IPS-18a (cell line): ENCODE measurements around the gene TTYH2.

ENCODE experiments used
- H3K27ac ChIP-seq: one replicate; pipeline ENCODE4 v1.5.1; 2013; ENCODE audit warnings: low read length
- H3K27me3 ChIP-seq: one replicate; pipeline ENCODE4 v1.6.1; 2013; ENCODE audit warnings: mild to moderate bottlenecking, low read length; ENCODE audit not compliant: control insufficient read depth, insufficient read depth
- H3K36me3 ChIP-seq: one replicate; pipeline ENCODE4 v1.6.1; 2013; ENCODE audit warnings: low read depth, low read length; ENCODE audit not compliant: control insufficient read depth
- H3K4me1 ChIP-seq: one replicate; pipeline ENCODE4 v1.6.1; 2013; ENCODE audit warnings: low read depth, low read length; ENCODE audit not compliant: control insufficient read depth
- H3K4me3 ChIP-seq: one replicate; pipeline ENCODE4 v1.5.1; 2013; ENCODE audit warnings: low read length
- H3K9ac ChIP-seq: one replicate; pipeline ENCODE4 v1.6.1; 2013; ENCODE audit warnings: mild to moderate bottlenecking, low read length, moderate library complexity
- H3K9me3 ChIP-seq: one replicate; pipeline ENCODE4 v1.6.1; 2013; ENCODE audit warnings: low read depth, low read length; ENCODE audit not compliant: control insufficient read depth

The TTYH2 gene

GRCh38 chr17:74244128-74244527, 30.8 kb downstream of the TTYH2 start:
- peaks cover 24% of the 10 kb centered on the region for H3K4me1 ChIP-seq
- no peaks in the 10 kb centered on the region for H3K27me3 ChIP-seq
- H3K9me3 ChIP-seq: no peaks in the 10 kb centered on the region
- no peak overlapping the region for H3K27ac ChIP-seq
- H3K4me3 ChIP-seq: no peak overlapping the region
- no peaks in the 10 kb centered on the region for H3K36me3 ChIP-seq
- no peak overlapping the region for H3K9ac ChIP-seq

GRCh38 chr17:74244548-74244947, 31.2 kb downstream of the TTYH2 start:
- Histone ChIP-seq H3K27ac (no peak overlapping the region), H3K27me3 (no peaks in the 10 kb centered on the region), H3K4me3 (no peak overlapping the region), H3K9ac (no peak overlapping the region), H3K4me1 (peaks cover 24% of the 10 kb centered on the region), H3K36me3 (no peaks in the 10 kb centered on the region), H3K9me3 (no peaks in the 10 kb centered on the region)

- H3K36me3 ChIP-seq: no peaks in the 10 kb centered on the region
- peaks cover 17% of the 10 kb centered on the region for H3K4me1 ChIP-seq
- no peak overlapping the region for H3K4me3 ChIP-seq
- H3K9ac ChIP-seq: no peak overlapping the region
- H3K9me3 ChIP-seq: no peaks in the 10 kb centered on the region
- no peaks in the 10 kb centered on the region for H3K27me3 ChIP-seq
- no peak overlapping the region for H3K27ac ChIP-seq
Observed at GRCh38 chr17:74245145-74245831, 31.9 kb downstream of the TTYH2 start.

GRCh38 chr17:74245871-74246270, 32.5 kb downstream of the TTYH2 start:
- Histone ChIP-seq H3K9ac (no peak overlapping the region), H3K4me3 (no peak overlapping the region), H3K36me3 (no peaks in the 10 kb centered on the region), H3K27me3 (no peaks in the 10 kb centered on the region), H3K9me3 (no peaks in the 10 kb centered on the region), H3K4me1 (peaks cover 15% of the 10 kb centered on the region), H3K27ac (no peak overlapping the region)

- Histone ChIP-seq H3K36me3 (no peaks in the 10 kb centered on the region), H3K4me1 (peaks cover 11% of the 10 kb centered on the region), H3K9me3 (no peaks in the 10 kb centered on the region), H3K27ac (no peak overlapping the region), H3K4me3 (no peak overlapping the region), H3K9ac (no peak overlapping the region), H3K27me3 (no peaks in the 10 kb centered on the region)
Observed at GRCh38 chr17:74249590-74250270, 36.4 kb downstream of the TTYH2 start.

GRCh38 chr17:74250324-74250995, 37.1 kb downstream of the TTYH2 start:
- H3K4me3 ChIP-seq: no peak overlapping the region
- no peaks in the 10 kb centered on the region for H3K36me3 ChIP-seq
- no peak overlapping the region for H3K9ac ChIP-seq
- H3K27ac ChIP-seq: no peak overlapping the region
- H3K9me3 ChIP-seq: no peaks in the 10 kb centered on the region
- H3K4me1 ChIP-seq: peaks cover 6% of the 10 kb centered on the region
- no peaks in the 10 kb centered on the region for H3K27me3 ChIP-seq

- no peak overlapping the region for H3K9ac ChIP-seq
- H3K27ac ChIP-seq: no peak overlapping the region
- H3K9me3 ChIP-seq: no peaks in the 10 kb centered on the region
- no peak overlapping the region for H3K4me3 ChIP-seq
- no peaks in the 10 kb centered on the region for H3K27me3 ChIP-seq
- peaks cover 2% of the 10 kb centered on the region for H3K4me1 ChIP-seq
- H3K36me3 ChIP-seq: no peaks in the 10 kb centered on the region
Observed at GRCh38 chr17:74251051-74251450, 37.7 kb downstream of the TTYH2 start.

- Histone ChIP-seq H3K27me3 (no peaks in the 10 kb centered on the region), H3K36me3 (no peaks in the 10 kb centered on the region), H3K9ac (no peak overlapping the region), H3K27ac (no peak overlapping the region), H3K4me1 (no peaks in the 10 kb centered on the region), H3K4me3 (no peak overlapping the region), H3K9me3 (no peaks in the 10 kb centered on the region)
Observed at GRCh38 chr17:74251569-74251968, 38.2 kb downstream of the TTYH2 start.

- no peaks in the 10 kb centered on the region for H3K27me3 ChIP-seq
- H3K4me1 ChIP-seq: no peaks in the 10 kb centered on the region
- no peak overlapping the region for H3K4me3 ChIP-seq
- H3K9ac ChIP-seq: no peak overlapping the region
- no peaks in the 10 kb centered on the region for H3K9me3 ChIP-seq
- no peak overlapping the region for H3K27ac ChIP-seq
- no peaks in the 10 kb centered on the region for H3K36me3 ChIP-seq
Observed at GRCh38 chr17:74252211-74252610, 38.8 kb downstream of the TTYH2 start.

GRCh38 chr17:74253036-74253435, 39.7 kb downstream of the TTYH2 start:
- H3K27ac ChIP-seq: no peak overlapping the region
- H3K9ac ChIP-seq: no peak overlapping the region
- no peaks in the 10 kb centered on the region for H3K9me3 ChIP-seq
- no peaks in the 10 kb centered on the region for H3K27me3 ChIP-seq
- H3K4me3 ChIP-seq: no peak overlapping the region
- no peaks in the 10 kb centered on the region for H3K4me1 ChIP-seq
- no peaks in the 10 kb centered on the region for H3K36me3 ChIP-seq

GRCh38 chr17:74257311-74257710, 43.9 kb downstream of the TTYH2 start:
- Histone ChIP-seq H3K36me3 (no peaks in the 10 kb centered on the region), H3K9me3 (no peaks in the 10 kb centered on the region), H3K9ac (no peak overlapping the region), H3K27me3 (no peaks in the 10 kb centered on the region), H3K4me3 (no peak overlapping the region), H3K27ac (no peak overlapping the region), H3K4me1 (peaks cover 11% of the 10 kb centered on the region)
